Measurements from ENCODE around the gene FOCAD.

The FOCAD gene

DNA sequence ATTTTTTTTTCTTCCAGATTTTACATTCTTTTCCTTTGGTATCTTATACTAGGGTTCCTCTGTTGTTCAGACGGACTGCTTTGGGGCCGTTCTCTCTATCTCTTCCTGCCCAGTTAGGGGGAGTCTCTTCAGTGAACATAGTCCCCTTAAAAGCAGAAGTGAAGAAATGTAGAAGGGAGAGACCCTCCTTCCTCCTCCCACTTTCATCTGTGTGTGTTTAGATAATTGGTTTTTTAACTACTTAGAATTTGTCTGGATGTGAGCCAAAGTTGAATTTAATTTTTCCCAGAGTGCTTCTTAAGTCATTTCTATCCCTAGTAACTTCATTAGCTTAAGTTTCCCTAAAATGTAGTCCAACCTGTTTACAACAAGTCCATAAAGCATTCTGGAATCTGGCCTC is 179.9 kb downstream of the FOCAD start:
- H3K27ac ChIP-seq: no peak overlapping the region
- DNase-seq (ENCODE audit: low read depth, low spot score): no peak

- H3K27ac ChIP-seq: no peak overlapping the region
- no peak for DNase-seq (ENCODE audit: low read depth, low spot score)
Observed at GRCh38 chr9:20865347-20865746, 181.3 kb downstream of the FOCAD start.

DNA sequence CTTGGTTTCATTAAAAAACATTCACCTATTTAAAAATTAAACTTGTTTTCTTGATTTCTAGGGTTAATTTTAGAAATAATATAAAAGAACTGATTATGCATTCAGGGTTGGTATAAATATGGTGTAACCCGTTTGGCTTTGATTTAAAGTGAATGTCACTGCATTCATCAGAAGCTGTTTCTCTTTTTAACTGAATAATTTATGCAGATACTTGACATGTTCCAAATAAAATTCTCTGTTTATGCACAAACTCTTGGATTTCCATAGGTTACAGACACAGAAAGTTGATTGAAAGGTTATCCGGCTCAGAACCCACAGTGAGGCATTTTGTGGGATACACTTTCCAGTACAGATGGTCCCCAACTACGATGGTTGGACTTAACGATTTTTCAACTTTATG is 186.1 kb downstream of the FOCAD start:
- H3K27ac ChIP-seq: no peak overlapping the region
- no peak for DNase-seq (ENCODE audit: low read depth, low spot score)

DNA sequence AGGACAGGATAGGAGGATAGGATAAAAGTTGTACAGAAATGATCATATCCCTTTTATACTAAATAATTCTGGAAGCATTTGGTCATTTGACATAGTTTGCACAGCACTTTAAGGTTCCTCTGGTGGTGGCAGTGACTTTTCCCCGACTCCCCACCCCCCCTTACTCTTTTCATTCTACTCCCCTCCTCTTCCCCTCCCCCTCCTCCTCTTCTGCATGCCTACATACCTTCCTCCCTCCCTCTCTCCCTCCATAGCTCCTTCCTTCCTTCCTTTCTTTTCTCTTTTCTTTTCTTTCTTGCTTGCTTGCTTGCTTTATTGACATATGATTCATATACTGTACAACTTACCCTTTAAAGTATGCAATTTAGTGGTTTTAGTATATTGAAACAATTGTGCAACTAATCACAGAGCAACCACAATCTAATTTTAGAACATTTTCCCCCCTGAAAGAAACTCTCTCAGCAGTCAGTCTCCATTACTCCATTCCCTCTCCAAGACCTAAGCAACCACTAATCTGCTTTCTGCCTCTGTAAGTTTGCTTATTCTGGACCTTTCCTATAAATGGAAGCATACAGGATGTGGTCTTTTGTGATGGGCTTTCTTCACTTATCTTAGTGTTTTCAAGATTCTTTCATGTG is 188.4 kb downstream of the FOCAD start:
- DNase-seq (ENCODE audit: low read depth, low spot score): peak; percentile 8
- H3K27ac ChIP-seq: no peak overlapping the region

- DNase-seq (ENCODE audit: low read depth, low spot score): no peak
- H3K27ac ChIP-seq: no peak overlapping the region
Observed at GRCh38 chr9:20873240-20873865, 189.3 kb downstream of the FOCAD start.

DNA sequence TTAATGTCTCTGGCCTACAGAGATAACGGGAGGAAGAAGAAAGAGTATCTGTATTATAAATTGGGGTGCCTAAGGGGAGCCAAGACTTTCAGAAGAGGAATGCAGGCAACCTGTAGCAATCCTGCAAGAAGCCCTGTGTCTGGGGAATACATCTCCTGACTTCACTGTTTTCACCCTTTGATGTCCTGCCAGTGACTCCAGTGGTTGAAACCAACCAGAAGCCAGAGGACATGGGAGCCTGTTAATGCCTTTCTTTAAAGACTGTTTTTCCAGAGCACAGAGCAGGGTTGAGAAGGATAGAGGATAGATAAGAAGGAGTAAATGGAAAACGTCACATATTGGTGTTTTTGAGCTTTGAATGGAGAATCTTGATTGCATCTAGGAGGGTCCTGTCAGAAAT is 196.2 kb downstream of the FOCAD start:
- no peak overlapping the region for H3K27ac ChIP-seq
- DNase-seq (ENCODE audit: low read depth, low spot score): no peak

GRCh38 chr9:20880675-20881074 is 196.6 kb downstream of the FOCAD start:
- no peak overlapping the region for H3K27ac ChIP-seq
- DNase-seq (ENCODE audit: low read depth, low spot score): no peak

DNA sequence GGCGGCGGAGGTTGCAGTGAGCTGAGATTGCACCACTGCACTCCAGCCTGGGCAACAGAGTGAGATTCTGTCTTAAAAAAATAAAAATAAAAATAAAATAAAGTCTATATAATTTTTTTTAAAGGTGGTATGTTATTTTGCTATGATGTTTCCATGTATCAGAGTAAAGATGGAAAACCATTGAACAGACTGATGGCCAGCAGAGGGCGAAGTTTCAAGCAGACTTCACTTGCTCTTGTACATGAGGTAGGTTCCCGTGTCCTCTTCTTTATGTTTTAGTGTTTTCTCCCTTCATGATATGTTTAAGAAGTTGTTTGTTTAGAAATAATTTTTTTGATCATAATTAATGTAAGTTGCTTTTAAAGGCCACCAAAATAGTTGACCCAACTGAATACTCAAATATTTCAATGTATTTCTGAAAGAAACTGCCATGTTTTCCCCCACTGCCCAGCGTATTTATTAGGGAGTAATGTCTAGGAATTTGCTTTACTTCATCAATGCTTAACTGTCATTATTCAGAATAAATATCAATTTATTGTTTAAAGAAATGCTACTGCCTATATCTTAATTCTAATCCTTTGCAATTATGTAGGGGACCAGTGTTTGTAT is 201.0 kb downstream of the FOCAD start:
- DNase-seq (ENCODE audit: low read depth, low spot score): no peak
- H3K27ac ChIP-seq: no peak overlapping the region

DNA sequence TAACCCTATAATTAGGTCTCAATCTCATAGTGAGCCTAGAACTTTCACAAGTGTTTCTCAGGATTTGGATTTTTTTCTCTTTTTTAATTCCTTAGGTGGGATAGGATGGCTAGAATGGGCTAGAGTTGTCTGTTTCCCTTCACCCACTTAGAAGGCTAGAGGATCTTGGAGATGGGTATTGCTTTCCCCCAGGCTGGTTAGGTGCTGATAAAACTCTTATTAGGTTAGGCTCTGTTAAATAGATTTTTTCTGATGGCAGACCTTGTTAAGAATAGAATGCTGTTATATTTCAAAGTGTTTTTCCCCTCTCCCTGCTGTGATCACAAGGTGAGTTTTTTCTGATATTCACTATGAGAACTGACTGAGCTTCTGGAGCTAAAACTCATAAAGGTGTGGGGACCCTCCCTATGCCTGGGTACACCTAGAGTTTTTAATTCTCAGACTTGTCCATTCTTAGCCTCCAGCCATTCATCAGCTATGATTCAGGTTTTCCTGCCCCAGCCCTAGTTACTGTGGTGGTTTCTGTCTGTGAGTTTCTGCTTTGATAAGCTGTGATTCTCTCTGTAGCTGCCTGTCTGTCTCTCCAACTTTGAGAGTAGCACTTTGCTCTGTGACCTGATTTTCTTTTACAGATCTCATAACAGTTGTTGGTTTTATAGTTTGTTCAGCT is 215.0 kb downstream of the FOCAD start:
- peak overlapping the region; percentile 18 for H3K27ac ChIP-seq
- DNase-seq (ENCODE audit: low read depth, low spot score): peak; percentile 69

DNA sequence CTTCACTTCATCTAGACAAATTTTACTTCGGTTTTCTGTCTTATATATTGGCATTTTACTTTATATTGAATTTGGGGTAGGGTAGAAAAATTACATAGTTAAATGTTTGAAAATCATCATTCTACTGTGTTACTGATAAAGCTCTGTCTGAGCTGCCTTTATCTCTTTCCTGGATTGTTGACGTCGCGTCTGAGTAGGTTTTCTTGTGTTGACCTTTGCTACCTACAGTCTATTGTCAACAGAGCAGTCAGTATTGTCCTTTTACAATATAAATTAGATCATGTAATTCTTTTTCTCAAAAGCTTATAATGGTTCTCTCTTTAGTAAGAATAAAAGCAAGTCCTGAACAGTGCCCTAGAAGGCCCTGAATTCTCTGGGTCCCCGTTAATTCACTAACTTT is 219.2 kb downstream of the FOCAD start:
- no peak for DNase-seq (ENCODE audit: low read depth, low spot score)
- no peak overlapping the region for H3K27ac ChIP-seq

DNA sequence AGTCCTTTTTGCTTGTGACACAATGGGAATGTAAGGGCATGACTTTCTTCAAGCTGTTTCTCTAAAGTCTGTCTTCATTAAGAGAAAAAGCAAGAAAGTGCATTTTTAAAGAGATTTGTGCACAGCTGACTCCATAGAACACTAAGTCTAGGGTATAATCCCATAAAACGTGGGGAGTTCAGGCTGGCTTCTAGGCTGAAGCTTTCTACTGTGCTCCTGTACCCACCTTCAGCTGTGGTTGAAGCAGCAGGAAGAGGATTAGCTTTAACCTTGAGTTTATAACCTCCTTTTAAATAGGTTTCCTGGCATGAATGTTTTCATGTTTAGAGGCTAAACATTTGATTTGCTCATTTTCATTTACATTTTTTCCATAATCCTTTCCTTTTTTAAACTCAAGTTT is 220.9 kb downstream of the FOCAD start:
- no peak for DNase-seq (ENCODE audit: low read depth, low spot score)
- H3K27ac ChIP-seq: no peak overlapping the region

DNA sequence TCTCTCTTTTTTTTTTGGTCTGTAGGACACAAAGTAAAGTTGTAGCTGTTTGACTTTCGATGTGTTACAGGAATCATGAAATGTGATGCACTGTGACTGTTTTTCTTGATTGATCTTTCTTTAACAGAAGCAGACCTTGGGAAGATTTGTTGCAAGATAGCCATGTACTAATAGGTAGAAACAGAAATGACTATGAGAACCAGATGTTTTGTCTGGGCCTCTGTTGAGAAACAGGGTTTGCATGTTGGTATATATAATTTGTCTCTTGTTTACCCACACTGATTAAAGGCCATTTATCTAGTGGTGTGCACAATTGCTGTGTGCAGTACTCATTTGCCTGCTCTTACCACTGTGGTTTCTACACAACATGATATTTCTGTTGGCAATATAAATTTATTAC is 222.3 kb downstream of the FOCAD start:
- DNase-seq (ENCODE audit: low read depth, low spot score): no peak
- H3K27ac ChIP-seq: no peak overlapping the region

DNA sequence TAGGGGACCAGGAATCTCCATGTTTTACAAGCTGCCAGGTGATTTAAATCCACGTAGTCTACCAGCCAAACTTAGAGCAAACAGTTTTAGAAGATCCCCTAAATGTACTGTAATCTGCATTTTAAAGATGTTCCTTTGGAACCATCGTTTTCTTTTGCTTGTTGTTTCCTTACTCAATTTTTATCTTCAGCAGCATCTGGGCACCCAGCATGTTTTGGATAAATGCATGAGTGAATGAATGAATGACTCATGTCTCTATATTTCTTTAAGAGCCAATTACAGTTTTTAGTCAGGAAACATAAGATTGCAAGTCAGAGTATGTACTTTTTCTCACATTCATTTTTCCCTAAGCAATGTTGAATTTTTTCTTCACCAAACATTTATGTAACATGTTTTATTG is 224.4 kb downstream of the FOCAD start:
- H3K27ac ChIP-seq: no peak overlapping the region
- DNase-seq (ENCODE audit: low read depth, low spot score): no peak

DNA sequence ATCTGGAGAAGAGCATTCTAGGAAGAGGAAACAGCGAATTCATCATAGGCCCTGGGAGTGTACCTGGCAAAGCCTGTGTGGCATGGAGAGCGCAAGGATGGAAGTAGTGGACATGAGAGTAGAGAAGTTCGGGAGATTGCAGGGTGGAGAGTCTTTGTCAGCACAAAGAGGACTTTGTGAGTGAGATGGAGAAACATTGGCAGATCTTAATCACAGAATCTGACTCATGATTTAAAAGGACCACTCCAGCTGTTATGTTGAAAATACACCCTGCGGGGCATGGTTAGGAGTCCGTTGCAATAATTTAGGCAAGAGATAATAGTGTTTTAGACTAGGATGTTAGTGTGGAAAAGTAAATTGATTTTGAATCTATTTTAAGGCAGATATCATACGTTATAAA is 230.5 kb downstream of the FOCAD start:
- no peak for DNase-seq (ENCODE audit: low read depth, low spot score)
- H3K27ac ChIP-seq: no peak overlapping the region

GRCh38 chr9:20921362-20921761 is 237.3 kb downstream of the FOCAD start:
- peak; percentile 43 for DNase-seq (ENCODE audit: low read depth, low spot score)

GRCh38 chr9:20925256-20926045 is 241.4 kb downstream of the FOCAD start:
- H3K27ac ChIP-seq: no peak overlapping the region
- no peak for DNase-seq (ENCODE audit: low read depth, low spot score)

More at GRCh38 chr9:20921362-20921761, 237.3 kb downstream of the FOCAD start:
- H3K27ac ChIP-seq: peak overlapping the region; percentile 25

DNA sequence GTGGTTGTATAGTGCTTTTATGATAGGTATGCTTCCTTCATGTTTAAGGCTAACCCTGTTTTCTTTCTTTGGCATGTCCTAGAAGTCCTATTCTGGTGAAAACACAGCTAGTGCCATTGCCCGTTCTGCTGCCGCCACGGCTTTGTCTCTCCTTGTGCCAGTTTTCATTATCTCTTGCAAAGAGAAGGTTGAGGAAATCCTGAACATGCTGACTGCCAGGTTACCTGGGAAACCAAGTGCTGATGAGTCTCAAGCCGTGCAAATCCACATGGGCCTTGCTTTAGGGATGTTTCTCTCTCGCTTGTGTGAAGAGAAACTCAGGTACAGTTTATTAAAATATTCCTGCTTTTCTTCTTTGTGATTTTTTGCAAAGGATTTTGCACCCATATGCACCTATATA is 245.2 kb downstream of the FOCAD start:
- no peak overlapping the region for H3K27ac ChIP-seq
- no peak for DNase-seq (ENCODE audit: low read depth, low spot score)

DNA sequence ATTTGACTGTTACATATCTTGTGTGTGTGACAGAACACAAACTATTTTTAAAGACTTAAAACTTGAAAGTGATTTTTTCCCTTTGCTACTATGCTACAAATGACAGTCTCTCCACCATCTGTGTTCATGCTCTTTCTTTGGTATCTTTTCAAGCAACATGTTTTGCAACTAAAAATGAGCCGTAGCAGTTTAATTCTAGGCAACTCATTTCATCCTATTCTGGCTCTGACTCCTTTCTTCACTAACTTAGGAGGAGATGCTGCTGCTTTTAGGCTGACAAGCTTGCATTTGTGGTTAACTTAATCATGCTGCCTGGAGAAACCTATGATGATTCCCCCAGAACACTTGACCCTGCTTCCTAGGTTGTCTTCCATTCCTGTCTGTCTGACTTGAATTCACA is 246.8 kb downstream of the FOCAD start:
- H3K27ac ChIP-seq: no peak overlapping the region
- no peak for DNase-seq (ENCODE audit: low read depth, low spot score)

DNA sequence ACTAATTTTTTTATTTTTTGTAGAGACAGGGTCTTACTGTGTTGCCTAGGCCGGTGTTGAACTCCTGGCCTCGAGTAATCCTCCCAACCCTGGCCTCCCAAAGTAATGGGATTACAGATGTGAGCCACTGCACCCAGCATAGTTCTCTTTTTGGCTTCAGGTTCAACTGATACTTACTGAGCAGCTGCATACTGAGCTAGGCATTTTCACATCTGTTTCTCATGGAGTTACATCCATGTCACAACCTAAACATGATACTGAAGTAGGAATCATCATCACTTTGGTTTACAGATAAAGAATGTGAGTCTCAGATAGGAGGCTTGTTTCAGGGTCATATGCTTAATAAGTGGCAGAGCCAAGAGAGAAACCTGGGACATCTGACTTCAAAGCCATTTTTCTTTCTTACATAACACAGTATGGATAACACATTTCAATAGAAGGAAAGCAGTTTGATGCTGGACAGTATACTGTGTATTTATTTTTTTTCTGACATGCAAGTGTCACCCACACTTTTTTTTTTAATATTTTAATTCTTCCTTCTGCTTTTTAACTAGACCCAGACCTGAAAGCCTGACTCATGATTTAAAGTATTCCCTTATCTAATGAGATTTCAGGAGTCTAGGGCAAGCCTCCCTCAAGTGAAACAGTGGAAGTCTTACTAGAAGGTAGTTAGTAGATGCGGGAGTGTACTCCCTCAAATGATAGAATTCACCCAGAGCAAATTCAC is 256.6 kb downstream of the FOCAD start:
- H3K27ac ChIP-seq: no peak overlapping the region
- no peak for DNase-seq (ENCODE audit: low read depth, low spot score)

GRCh38 chr9:20941174-20941690 is 257.2 kb downstream of the FOCAD start:
- DNase-seq (ENCODE audit: low read depth, low spot score): no peak
- no peak overlapping the region for H3K27ac ChIP-seq

Measured in epithelial cell of prostate (primary cell).